Suprapubic skin (tissue), 4 donors: ENCODE data around the gene FKBP11. TPM values are rescaled to one million over a fixed set of nuclear protein-coding genes. Genes with fewer than 3 reads are reported as not detected.
"Not testable (repeated sequence)": the region's sequence is repeated elsewhere in the genome, so short reads cannot be mapped to it uniquely, and the experiment has no call there.

Experiments
- DNase-seq, 2 donors: peaks; one replicate each; pipeline ENCODE4 v3.0.0-alpha.2; 2019; ENCODE audit warnings: low spot score in 2 of 2
- H3K27ac ChIP-seq: fragments of 200-600 bp; sonication (generic); one replicate; pipeline ENCODE4 v1.5.1; 2019
- H3K27me3 ChIP-seq: fragments of 200-600 bp; sonication (generic); one replicate; pipeline ENCODE4 v1.5.1; 2019
- H3K36me3 ChIP-seq: fragments of 200-600 bp; sonication (generic); one replicate; pipeline ENCODE4 v1.5.1; 2019
- H3K4me1 ChIP-seq: fragments of 200-600 bp; sonication (generic); one replicate; pipeline ENCODE4 v1.5.1; 2019
- H3K4me3 ChIP-seq: fragments of 200-600 bp; sonication (generic); one replicate; pipeline ENCODE4 v1.5.1; 2019; ENCODE audit warnings: mild to moderate bottlenecking
- H3K9me3 ChIP-seq: fragments of 200-600 bp; sonication (generic); one replicate; pipeline ENCODE4 v1.5.1; 2019
- EP300 ChIP-seq: sonication (generic); formaldehyde crosslinking; IDR thresholded peaks from one replicate; pipeline ENCODE4 v1.6.1; 2017; ENCODE audit warnings: antibody characterized with exemption
- POLR2A ChIP-seq, 2 donors: fragments of 450-650 bp; IDR thresholded peaks; one replicate each; pipeline ENCODE4 v1.6.1; 2017; ENCODE audit warnings: antibody characterized with exemption in 2 of 2, mild to moderate bottlenecking in 2 of 2, moderate library complexity in 2 of 2
- POLR2AphosphoS5 ChIP-seq, 3 donors: sonication (generic); formaldehyde crosslinking; IDR thresholded peaks; one replicate each; pipeline ENCODE4 v1.6.1; 2017; ENCODE audit warnings: antibody characterized with exemption in 3 of 3
- WGBS: methylation state at CpG from one replicate; pipeline ENCODE4 v1.1.5; 2018; 5-methylcytosine and 5-hydroxymethylcytosine counted together
- total RNA-seq, 4 donors: library from RNA; depleted of rRNA; stranded (reverse); fragments of >200 nt; gene quantifications; one replicate each; pipeline ENCODE4 v1.1.0, GENCODE V29; 2016
- TF ChIP-seq, protein P1 (sequence below), 2 donors: fragments of 200-600 bp in 1 of 2; fragments of 450-650 bp in 1 of 2; sonication (generic) in 1 of 2; IDR thresholded peaks; one replicate each; pipeline ENCODE4 v1.5.1; 2016 to 2019; ENCODE audit warnings: antibody characterized with exemption in 2 of 2, mild to moderate bottlenecking in 1 of 2, moderate library complexity in 1 of 2

FKBP11 gene
- total RNA-seq, 4 donors from 2014 or later: 8.9 to 18.9 (median 15.3) TPM

DNA sequence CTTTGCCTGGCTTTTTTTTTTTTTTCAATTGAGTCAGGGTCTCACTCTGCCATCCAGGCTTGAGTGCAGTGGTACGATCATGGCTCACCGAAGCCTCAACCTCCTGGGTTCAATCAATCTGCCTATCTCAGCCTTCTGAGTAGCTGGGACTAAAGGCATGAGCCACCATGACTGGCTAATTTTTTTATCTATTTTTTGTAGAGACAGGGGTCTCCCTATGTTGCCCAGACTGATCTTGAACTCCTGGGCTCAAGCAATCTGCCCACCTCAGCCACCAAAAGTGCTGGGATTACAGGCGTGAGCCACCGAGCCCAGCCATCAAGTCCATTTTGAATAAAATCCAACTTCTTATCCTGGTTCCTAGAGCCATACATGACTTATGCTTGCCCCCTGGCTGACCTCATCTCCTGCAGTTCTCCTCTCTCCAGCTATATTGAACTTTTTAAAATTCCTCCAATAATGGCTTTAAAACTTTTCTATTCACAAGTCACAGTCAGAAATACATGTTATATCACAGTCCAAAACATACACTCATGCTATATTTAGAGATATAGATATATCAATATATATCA, 49.3 kb downstream of the FKBP11 start:
- DNase-seq: no peak
- H3K4me1 ChIP-seq: no peaks in the 10 kb centered on the region
- no peak overlapping the region for H3K27ac ChIP-seq
- H3K36me3 ChIP-seq: no peaks in the 10 kb centered on the region
- WGBS: 73% methylated on average over 4 of the region's 4 CpGs
- TF ChIP-seq, protein P1, sequence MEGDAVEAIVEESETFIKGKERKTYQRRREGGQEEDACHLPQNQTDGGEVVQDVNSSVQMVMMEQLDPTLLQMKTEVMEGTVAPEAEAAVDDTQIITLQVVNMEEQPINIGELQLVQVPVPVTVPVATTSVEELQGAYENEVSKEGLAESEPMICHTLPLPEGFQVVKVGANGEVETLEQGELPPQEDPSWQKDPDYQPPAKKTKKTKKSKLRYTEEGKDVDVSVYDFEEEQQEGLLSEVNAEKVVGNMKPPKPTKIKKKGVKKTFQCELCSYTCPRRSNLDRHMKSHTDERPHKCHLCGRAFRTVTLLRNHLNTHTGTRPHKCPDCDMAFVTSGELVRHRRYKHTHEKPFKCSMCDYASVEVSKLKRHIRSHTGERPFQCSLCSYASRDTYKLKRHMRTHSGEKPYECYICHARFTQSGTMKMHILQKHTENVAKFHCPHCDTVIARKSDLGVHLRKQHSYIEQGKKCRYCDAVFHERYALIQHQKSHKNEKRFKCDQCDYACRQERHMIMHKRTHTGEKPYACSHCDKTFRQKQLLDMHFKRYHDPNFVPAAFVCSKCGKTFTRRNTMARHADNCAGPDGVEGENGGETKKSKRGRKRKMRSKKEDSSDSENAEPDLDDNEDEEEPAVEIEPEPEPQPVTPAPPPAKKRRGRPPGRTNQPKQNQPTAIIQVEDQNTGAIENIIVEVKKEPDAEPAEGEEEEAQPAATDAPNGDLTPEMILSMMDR (IDR thresholded peaks at IDR 0.05): no peak
- H3K27me3 ChIP-seq: peaks cover 19% of the 10 kb centered on the region
- H3K4me3 ChIP-seq: no peak overlapping the region
- H3K9me3 ChIP-seq: no peaks in the 10 kb centered on the region

DNA sequence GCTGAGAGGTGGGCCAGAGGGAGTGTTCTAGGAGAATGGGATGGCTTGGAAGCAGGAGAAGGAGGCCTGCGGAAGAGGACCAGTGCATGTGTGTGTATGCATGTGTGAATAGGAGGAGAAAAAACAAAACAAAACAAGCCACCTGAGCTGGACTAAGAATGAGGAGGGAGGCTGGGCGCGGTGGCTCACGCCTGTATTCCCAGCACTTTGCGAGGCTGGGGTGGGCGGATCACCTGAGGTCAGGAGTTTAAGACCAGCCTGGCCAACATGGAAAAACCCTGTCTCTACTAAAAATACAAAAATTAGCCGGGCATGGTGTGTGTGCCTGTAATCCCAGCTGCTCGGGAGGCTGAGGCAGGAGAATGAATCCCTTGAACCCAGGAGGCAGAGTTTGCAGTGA, 51.8 kb downstream of the FKBP11 start:
- H3K36me3 ChIP-seq, H3K4me3 ChIP-seq, H3K27me3 ChIP-seq, DNase-seq, H3K27ac ChIP-seq, H3K4me1 ChIP-seq, H3K9me3 ChIP-seq: not testable (repeated sequence)
- WGBS: 86% methylated on average over 8 of the region's 8 CpGs

DNA sequence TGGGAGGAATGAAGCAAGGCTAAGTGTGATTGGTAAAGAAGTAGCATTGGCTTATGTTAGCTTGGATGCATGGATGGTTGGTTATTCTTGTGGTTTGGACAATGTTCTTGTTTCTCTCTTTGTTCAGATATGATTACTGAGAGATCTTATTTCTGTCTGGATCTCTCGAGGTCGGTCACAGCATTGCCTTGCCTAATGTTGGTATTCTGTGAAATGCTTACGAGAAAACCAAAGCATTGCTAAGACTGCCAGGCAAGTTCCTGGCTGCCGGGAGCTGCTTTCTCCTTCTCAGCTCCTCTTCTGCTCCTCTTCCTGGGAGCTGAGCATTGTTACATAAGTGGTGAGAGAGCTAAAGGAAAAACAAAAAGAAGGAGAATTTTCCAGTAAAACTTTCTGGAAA, 52.2 kb downstream of the FKBP11 start:
- Histone ChIP-seq H3K27ac (no peak overlapping the region), H3K4me1 (no peaks in the 10 kb centered on the region), H3K27me3 (no peaks in the 10 kb centered on the region), H3K9me3 (no peaks in the 10 kb centered on the region), H3K4me3 (no peak overlapping the region), H3K36me3 (no peaks in the 10 kb centered on the region)
- WGBS: 71% methylated on average over 4 of the region's 4 CpGs
- no peak for TF ChIP-seq POLR2AphosphoS5 (IDR thresholded peaks at IDR 0.05)
- no peak for TF ChIP-seq EP300
- TF ChIP-seq POLR2A (IDR thresholded peaks at IDR 0.05): no peak
- TF ChIP-seq, protein P1 (IDR thresholded peaks at IDR 0.05): no peak
- no peak for DNase-seq

Other genes starting within 250 kb of the FKBP11 start
- 10 to 100 TPM; 39.0 to 92.7 (median 62.4) TPM for gene KANSL2, start 243.3 kb downstream of the FKBP11 start, total RNA-seq
- gene CCNT1, start 208.8 kb downstream of the FKBP11 start, total RNA-seq: 10 to 100 TPM; 23.4 to 74.4 (median 36.4) TPM
- 10 to 100 TPM; 11.2 to 48.4 (median 19.0) TPM for gene ADCY6, start 136.4 kb downstream of the FKBP11 start, total RNA-seq
- 10 to 100 TPM; 12.3 to 27.8 (median 17.3) TPM for gene CACNB3, start 107.0 kb downstream of the FKBP11 start, total RNA-seq
- gene DDX23, start 73.3 kb downstream of the FKBP11 start, total RNA-seq: 100 to 1,000 TPM in 1 of 4 donors, 10 to 100 TPM in 3; 55.0 to 125 (median 62.2) TPM
- gene RND1, start 59.6 kb downstream of the FKBP11 start, total RNA-seq: 1 to 10 TPM in 1 of 4 donors, under 1 TPM in 2, not detected in 1; 0.40 to 1.1 (median 0.65) TPM
- gene ARF3, start 32.0 kb upstream of the FKBP11 start, total RNA-seq: 10 to 100 TPM; 78.3 to 98.7 (median 87.7) TPM
- gene WNT10B, start 46.2 kb upstream of the FKBP11 start, total RNA-seq: 1 to 10 TPM in 2 of 4 donors, under 1 TPM in 2; 0.64 to 4.3 (median 1.4) TPM
- gene WNT1, start 52.8 kb upstream of the FKBP11 start, total RNA-seq: not detected
- under 1 TPM in 3 of 4 donors, not detected in 1; 0.23 to 0.45 (median 0.24) TPM for gene DDN, start 73.9 kb upstream of the FKBP11 start, total RNA-seq
- gene PRKAG1, start 93.3 kb upstream of the FKBP11 start, total RNA-seq: 10 to 100 TPM; 40.0 to 61.4 (median 49.6) TPM
- 100 to 1,000 TPM in 2 of 4 donors, 10 to 100 TPM in 2; 88.1 to 121 (median 104) TPM for gene KMT2D, start 135.3 kb upstream of the FKBP11 start, total RNA-seq
- gene RHEBL1, start 144.5 kb upstream of the FKBP11 start, total RNA-seq: 1 to 10 TPM; 1.1 to 3.6 (median 1.6) TPM
- under 1 TPM; 0.15 to 0.47 (median 0.42) TPM for gene DHH, start 169.3 kb upstream of the FKBP11 start, total RNA-seq
- 100 to 1,000 TPM in 1 of 4 donors, 10 to 100 TPM in 3; 25.3 to 152 (median 62.3) TPM for gene LMBR1L, start 185.4 kb upstream of the FKBP11 start, total RNA-seq
- 100 to 1,000 TPM; 240 to 523 (median 441) TPM for gene TUBA1B, start 205.9 kb upstream of the FKBP11 start, total RNA-seq